Stimulated activated CD4-positive, alpha-beta T cell treated with anti-CD3 and anti-CD28 coated beads, Interleukin-2, amount 100 ng/mL, for 48 hours (primary cell): ENCODE data around the gene ABCC3.

ENCODE experiments used
- DNase-seq, 2 donors: peaks; one replicate each; pipeline ENCODE4 v3.0.0-alpha.2; 2020

The ABCC3 gene

DNA sequence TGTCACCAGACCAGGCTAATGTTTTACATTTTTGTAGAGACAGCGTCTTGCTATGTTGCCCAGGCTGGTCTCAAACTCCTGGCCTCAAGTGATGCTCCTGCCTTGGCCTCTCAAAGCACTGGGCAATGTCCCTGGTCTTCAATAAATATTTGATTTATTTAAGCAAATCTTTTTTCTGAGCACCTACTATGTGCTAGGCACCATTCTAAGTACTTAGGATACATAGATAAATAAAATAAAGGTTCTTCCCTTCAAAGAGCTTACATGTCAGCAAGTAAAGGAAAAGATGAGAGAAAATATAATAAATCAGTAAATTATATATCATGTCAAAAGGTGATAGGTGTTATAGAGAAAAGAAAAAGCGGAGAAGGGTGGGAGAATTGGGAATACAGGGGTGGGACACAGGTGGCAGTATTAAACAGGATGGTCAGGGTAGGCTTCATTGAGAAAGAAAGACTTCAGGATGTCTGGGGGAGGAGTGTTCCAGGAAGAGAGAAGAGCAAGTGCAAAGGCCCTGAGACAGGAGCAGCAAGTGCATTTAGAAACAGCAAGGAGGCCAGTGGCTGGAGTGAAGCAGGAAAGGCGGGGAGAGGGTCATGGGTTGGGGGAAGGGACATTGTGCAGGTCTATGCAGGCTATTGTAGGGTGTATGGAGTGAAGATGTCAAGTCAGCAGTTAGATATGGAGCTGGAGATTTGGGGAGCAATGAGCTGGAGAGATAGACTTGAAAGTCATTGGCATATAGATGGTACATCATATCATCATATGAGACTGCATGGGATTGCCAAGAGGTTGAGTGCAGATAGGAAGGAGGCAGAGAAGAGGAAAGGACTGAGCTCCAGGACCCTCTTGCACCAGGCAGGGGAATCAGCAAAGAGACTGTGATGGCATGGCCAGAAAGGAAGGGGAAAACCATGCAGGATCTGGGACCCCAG lies 11.3 kb downstream of the ABCC3 start:
- DNase-seq, result no peak

- DNase-seq, result no peak
These were observed 12.5 kb downstream of the ABCC3 start for GRCh38 chr17:50647187-50647586.

GRCh38 chr17:50649042-50649908 lies 14.6 kb downstream of the ABCC3 start:
- DNase-seq, result no peak

- no peak for DNase-seq
These were observed 17.0 kb downstream of the ABCC3 start for GRCh38 chr17:50651661-50652060.

GRCh38 chr17:50653738-50654137 lies 19.1 kb downstream of the ABCC3 start:
- DNase-seq, result no peak

GRCh38 chr17:50656509-50656908 lies 21.8 kb downstream of the ABCC3 start:
- no peak for DNase-seq

GRCh38 chr17:50657054-50657453 lies 22.4 kb downstream of the ABCC3 start:
- no peak for DNase-seq

DNA sequence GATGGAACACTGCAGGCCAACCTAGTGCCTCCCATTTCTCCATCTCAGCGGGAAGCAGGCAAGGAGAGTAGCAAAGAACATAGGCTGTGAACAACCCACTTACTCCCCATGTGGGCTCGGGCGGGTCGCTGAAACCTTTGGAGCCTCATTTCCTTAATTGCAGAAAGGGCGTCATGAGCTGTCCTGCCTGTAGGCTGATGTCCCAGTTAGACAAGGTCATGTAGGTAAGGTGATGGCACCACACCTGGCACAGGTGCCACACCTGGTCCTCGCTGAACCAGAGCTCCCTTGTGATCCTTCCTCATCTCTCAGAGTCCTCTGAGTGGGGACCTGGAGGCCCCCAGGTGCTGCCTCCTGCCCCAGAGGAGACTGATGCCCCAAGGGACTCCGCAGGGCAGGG lies 22.9 kb downstream of the ABCC3 start:
- DNase-seq, result no peak

DNA sequence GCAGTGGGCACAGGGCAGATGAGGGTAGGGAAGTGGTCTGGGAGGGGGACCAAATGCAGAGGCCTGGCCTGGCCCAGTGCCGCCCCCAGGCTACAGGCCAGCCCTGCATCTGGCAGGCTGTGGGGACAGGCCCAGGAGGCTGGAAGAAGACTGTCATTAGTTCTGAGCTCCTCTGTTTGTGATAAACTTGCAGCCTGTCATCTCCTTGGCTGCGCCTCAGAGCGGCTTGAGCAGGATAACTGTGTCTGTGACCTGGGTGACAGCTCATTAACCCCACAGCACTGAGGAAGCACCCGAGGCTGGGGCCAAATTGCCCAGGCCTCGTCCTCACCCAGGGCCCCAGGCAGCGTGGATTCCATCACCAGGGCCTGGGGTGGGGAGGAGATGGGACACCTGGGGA lies 23.9 kb downstream of the ABCC3 start:
- DNase-seq, result no peak

- no peak for DNase-seq
These were observed 24.5 kb downstream of the ABCC3 start for GRCh38 chr17:50659179-50659578.

DNA sequence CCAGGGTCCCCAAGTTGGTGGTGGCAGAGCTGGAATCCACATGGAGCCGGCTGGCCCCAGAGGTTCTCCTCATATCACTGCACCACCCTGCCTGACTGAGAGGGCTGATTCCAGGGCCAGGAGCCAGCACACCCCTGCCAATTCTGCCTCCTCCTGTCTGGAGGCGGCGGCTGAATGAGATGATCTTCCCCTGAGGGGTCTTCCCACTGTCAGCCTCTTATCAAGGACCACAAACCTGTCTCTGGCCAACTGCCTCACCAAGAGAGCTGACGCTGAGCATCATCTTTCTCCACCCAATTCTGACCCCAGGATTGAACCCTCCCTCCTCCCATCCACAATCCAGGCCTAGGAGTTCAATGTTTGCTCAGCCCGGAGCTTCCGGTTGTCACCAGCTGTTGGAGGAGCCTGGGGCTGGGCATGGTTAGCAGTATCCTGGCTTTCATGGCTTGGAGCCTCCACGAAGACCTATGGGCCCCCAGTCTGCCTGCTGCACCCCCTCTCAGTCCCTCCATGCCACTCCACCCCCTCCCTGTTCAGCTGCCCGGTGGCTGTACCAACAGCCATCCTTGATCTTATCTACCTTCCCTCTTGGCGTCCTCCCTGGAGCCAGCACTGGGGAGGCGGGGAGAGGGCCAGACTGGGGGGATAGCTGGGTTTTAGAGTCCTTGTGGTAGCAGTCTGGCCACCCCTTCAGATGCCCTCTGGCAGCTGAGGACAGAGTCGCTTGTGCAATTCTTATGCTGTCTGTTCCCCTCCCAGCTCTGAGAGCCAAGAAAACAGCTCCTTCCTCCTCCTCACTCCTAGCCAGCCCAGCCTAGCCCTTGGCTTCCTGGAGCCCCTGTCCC lies 25.6 kb downstream of the ABCC3 start:
- DNase-seq, result no peak

DNA sequence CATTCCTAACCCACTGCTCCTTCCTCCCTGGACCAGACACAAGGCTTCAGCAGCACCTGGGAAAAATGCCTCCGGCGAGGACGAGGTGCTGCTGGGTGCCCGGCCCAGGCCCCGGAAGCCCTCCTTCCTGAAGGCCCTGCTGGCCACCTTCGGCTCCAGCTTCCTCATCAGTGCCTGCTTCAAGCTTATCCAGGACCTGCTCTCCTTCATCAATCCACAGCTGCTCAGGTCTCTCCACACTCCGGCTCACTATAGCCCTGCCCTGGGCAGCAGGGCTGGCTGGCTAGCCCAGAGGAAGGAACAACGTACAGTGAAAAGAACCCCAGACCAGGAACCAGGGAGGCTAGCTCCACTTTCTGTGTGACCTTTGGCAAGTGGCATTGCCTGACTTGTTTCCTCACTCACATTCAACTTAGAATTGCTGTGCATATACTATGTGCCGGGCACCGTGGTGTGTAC lies 26.2 kb downstream of the ABCC3 start:
- no peak for DNase-seq

- no peak for DNase-seq
These were observed 26.7 kb downstream of the ABCC3 start for GRCh38 chr17:50661348-50661747.

GRCh38 chr17:50661795-50662391 lies 27.2 kb downstream of the ABCC3 start:
- DNase-seq, result peak; percentile 11 to 21

- DNase-seq, result no peak
These were observed 28.0 kb downstream of the ABCC3 start for GRCh38 chr17:50662632-50663225.

- DNase-seq, result no peak
These were observed 29.2 kb downstream of the ABCC3 start for GRCh38 chr17:50663812-50664374.

DNA sequence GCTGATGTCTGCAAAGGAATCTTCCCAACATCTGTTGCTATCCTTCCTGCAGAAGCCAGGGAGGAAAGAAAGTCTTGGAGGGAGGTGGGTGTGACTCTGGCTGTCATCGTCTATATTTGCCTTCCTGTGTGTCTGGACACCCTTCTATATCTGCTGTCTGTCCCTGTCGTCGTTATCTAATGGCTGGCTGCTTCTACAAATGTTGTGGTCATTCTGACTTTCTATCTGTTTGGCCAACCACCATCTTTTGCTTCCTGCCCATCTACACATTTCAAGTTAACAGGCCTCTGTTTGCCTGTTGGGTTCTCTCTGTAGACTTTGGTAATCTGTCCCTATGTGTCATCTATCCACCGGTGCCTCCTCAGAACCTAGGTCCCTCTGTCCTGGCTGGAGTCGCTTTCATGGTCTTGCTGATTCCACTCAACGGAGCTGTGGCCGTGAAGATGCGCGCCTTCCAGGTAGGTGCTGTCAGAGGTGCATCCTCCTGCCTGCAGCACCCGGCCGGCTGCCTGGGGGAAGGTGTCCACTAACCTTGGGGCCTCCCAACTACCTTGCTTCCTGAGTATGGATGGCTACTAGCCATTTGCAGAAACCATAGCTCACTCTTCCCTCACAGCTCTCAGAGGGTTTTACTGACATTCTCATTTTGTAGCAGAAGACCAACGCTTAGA lies 30.2 kb downstream of the ABCC3 start:
- DNase-seq, result no peak

GRCh38 chr17:50665838-50666237 lies 31.2 kb downstream of the ABCC3 start:
- DNase-seq, result no peak

GRCh38 chr17:50666316-50666715 lies 31.6 kb downstream of the ABCC3 start:
- no peak for DNase-seq

- no peak for DNase-seq
These were observed 32.8 kb downstream of the ABCC3 start for GRCh38 chr17:50667259-50668024.
